Upper lobe of right lung (tissue), 1 donor: ENCODE data around the gene SND1. TPM values are rescaled to one million over a fixed set of nuclear protein-coding genes. Genes with fewer than 3 reads are reported as not detected.

Source experiments
- ATAC-seq: fragments of 200-7000 bp; cut with Tn5 transposase; one replicate; pipeline ENCODE4 v1.9.1; 2020; ENCODE audit warnings: mild to moderate bottlenecking, moderate library complexity
- DNase-seq: peaks from one replicate; pipeline ENCODE4 v3.0.0-alpha.2; 2020
- H3K27ac ChIP-seq: fragments of 200-600 bp; one replicate; pipeline ENCODE4 v1.8.0; 2022
- H3K27me3 ChIP-seq: fragments of 200-600 bp; one replicate; pipeline ENCODE4 v1.8.0; 2022; ENCODE audit warnings: mild to moderate bottlenecking
- H3K36me3 ChIP-seq: fragments of 200-600 bp; one replicate; pipeline ENCODE4 v1.8.0; 2022
- H3K4me1 ChIP-seq: fragments of 200-600 bp; one replicate; pipeline ENCODE4 v1.8.0; 2022
- H3K4me3 ChIP-seq: fragments of 200-600 bp; one replicate; pipeline ENCODE4 v1.8.0; 2022; ENCODE audit warnings: mild to moderate bottlenecking
- H3K9me3 ChIP-seq: fragments of 200-600 bp; one replicate; pipeline ENCODE4 v1.8.0; 2022
- CTCF ChIP-seq: fragments of 200-600 bp; IDR thresholded peaks from one replicate; pipeline ENCODE4 v1.8.0; 2022; ENCODE audit warnings: antibody characterized with exemption
- intact Hi-C: fragments of 100-400 bp; cut with DNase I; formaldehyde crosslinking; loops from one replicate; pipeline ENCODE4 v1.11.0; 2022
- total RNA-seq: library from RNA; stranded (reverse); fragmentation: NEBNext Ultra II Directional; extraction: Animal tissue kit (Norgen Biotek cat#: 25700); gene quantifications from one replicate; pipeline ENCODE4 v1.2.1, GENCODE V29; 2021
- donor health status: DM: no; HTN: yes; CAD: no; lungs with severe emphysema.

The SND1 gene
- total RNA-seq, 1 donor from 2014 or later: 150 TPM

- DNase-seq (no peak), ATAC-seq (no peak)
- Histone ChIP-seq H3K4me3 (no peak overlapping the region), H3K27ac (no peak overlapping the region), H3K4me1 (peaks cover 30% of the 10 kb centered on the region), H3K27me3 (no peaks in the 10 kb centered on the region), H3K36me3 (peaks cover 5% of the 10 kb centered on the region), H3K9me3 (no peaks in the 10 kb centered on the region)
- intact Hi-C loops: no loop called here
- TF ChIP-seq CTCF: no peak
These were observed 193.7 kb downstream of the SND1 start for GRCh38 chr7:127845522-127846214.

- H3K9me3 ChIP-seq: no peaks in the 10 kb centered on the region
- H3K4me3 ChIP-seq: no peak overlapping the region
- intact Hi-C loops: no loop called here
- H3K27ac ChIP-seq: no peak overlapping the region
- TF ChIP-seq CTCF: no peak
- ATAC-seq (no peak), DNase-seq (no peak)
- H3K4me1 ChIP-seq: peaks cover 38% of the 10 kb centered on the region
- peaks cover 5% of the 10 kb centered on the region for H3K36me3 ChIP-seq
- H3K27me3 ChIP-seq: no peaks in the 10 kb centered on the region
These were observed 195.6 kb downstream of the SND1 start for GRCh38 chr7:127847641-127848040.

- Histone ChIP-seq H3K9me3 (no peaks in the 10 kb centered on the region), H3K27me3 (no peaks in the 10 kb centered on the region), H3K4me3 (no peak overlapping the region), H3K4me1 (peaks cover 38% of the 10 kb centered on the region), H3K27ac (no peak overlapping the region), H3K36me3 (peaks cover 5% of the 10 kb centered on the region)
- ATAC-seq (no peak), DNase-seq (no peak)
- intact Hi-C loops: no loop called here
- no peak for TF ChIP-seq CTCF
These were observed 196.2 kb downstream of the SND1 start for GRCh38 chr7:127848241-127848640.

- no peak overlapping the region for H3K4me3 ChIP-seq
These were observed 198.2 kb downstream of the SND1 start for GRCh38 chr7:127850195-127850594.

GRCh38 chr7:127854383-127854782, 202.4 kb downstream of the SND1 start:
- intact Hi-C loops: no loop called here
- Histone ChIP-seq H3K27ac (no peak overlapping the region), H3K4me3 (no peak overlapping the region), H3K4me1 (peaks cover 10% of the 10 kb centered on the region), H3K36me3 (peaks cover 2% of the 10 kb centered on the region), H3K27me3 (no peaks in the 10 kb centered on the region), H3K9me3 (no peaks in the 10 kb centered on the region)
- no peak for TF ChIP-seq CTCF
- ATAC-seq (no peak), DNase-seq (no peak)

More at GRCh38 chr7:127850195-127850594, 198.2 kb downstream of the SND1 start:
- DNase-seq (no peak), ATAC-seq (no peak)
- Histone ChIP-seq H3K9me3 (no peaks in the 10 kb centered on the region), H3K27me3 (no peaks in the 10 kb centered on the region), H3K36me3 (peaks cover 5% of the 10 kb centered on the region), H3K4me1 (peaks cover 26% of the 10 kb centered on the region), H3K27ac (no peak overlapping the region)
- no peak for TF ChIP-seq CTCF
- intact Hi-C loops: no loop called here

- Histone ChIP-seq H3K4me1 (no peaks in the 10 kb centered on the region), H3K27me3 (no peaks in the 10 kb centered on the region), H3K9me3 (no peaks in the 10 kb centered on the region), H3K36me3 (no peaks in the 10 kb centered on the region), H3K4me3 (no peak overlapping the region), H3K27ac (no peak overlapping the region)
- no peak for ATAC-seq
- no peak for TF ChIP-seq CTCF
- intact Hi-C loops: no loop called here
- DNase-seq: no peak
These were observed 205.5 kb downstream of the SND1 start for GRCh38 chr7:127857464-127857841.
